Activated CD4-positive, alpha-beta T cell treated with anti-CD3 and anti-CD28 coated beads, Interleukin-10, Interleukin-2, amounts not matched to agents 100 ng/mL and 50 ng/mL, durations not matched to agents 16 hours and 8 hours (primary cell): ENCODE data around the gene TP53BP2.
"Not testable (repeated sequence)": the region's sequence is repeated elsewhere in the genome, so short reads cannot be mapped to it uniquely, and the experiment has no call there.

Experiments
- DNase-seq: peaks from one replicate; pipeline ENCODE4 v3.0.0-alpha.2; 2020

Gene TP53BP2

DNA sequence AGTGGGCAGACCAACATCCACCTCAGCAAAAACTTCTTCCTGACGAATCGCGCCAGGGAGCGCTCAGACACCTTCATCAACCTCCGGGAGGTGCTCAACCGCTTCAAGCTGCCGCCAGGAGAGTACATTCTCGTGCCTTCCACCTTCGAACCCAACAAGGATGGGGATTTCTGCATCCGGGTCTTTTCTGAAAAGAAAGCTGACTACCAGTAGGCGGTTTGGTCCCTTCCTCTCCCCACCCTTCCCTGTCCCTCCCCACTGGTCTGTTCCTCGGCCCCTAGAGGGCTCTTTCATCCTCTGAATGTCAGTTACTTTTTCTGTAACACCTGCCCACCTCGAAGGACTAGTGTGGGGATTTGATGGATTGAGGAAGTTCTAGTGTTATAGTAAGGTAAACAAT is 86.5 kb downstream of the TP53BP2 start:
- DNase-seq, result no peak

DNA sequence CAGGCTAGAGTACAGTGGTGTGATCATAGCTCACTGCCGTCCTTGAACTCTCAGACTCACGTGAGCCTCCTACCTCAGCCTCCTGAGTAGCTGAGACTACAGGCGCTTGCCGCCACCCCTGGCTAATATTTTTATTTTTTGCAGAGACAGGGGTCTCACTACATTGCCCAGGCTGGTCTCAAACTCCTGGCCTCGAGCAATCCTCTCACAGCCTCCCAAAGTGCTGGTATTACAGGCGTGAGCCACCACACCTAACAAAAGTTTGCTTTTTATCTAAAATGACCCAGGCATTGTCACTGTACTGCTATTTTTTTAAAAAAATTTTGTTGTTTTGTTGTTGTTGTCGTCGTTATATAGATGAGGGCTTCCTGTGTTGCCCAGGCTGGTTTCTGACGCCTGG is 87.0 kb downstream of the TP53BP2 start:
- no peak for DNase-seq

DNA sequence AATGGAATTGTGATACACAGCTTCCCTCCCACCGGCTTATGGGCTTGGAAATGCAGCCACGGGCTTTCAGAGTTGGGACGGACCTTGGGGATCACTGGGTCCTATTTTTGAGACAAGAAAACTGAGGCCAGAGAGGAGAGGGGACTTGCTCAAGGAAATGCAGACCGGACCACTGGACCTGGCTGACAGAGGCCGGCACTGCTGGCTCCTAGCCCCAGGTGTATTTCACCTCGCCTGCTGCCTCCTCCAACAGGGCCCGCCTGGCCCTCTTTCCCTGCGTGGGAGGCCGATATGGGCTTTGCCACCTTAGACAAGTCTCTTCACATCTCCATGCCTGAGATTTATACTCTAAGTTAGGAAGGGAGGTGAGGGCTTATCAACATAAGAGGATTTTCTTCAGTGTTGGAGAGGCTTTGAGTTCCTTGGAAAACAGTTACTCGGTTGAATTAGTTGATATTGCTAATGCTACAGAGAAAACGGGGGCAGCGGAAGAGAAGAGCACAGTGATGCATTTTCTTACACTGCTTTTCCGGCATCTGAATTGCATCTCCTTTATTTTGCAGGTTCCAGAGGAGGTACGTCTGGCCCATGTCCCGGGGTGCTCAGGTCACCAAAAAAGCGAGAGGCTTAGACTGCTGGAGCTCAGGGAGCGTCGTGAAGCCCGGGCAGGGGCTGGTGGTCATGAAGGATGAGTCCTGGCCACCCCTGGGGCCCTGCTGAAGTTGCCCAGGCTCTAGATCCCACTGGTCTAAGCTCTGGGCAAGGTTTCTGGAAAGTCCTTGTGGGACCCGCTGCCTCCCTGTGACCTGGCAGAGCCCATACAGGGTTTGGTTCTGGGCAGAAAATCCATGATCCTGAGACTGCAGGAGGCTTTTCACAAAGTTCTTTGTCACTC is 88.7 kb downstream of the TP53BP2 start:
- DNase-seq, result no peak

DNA sequence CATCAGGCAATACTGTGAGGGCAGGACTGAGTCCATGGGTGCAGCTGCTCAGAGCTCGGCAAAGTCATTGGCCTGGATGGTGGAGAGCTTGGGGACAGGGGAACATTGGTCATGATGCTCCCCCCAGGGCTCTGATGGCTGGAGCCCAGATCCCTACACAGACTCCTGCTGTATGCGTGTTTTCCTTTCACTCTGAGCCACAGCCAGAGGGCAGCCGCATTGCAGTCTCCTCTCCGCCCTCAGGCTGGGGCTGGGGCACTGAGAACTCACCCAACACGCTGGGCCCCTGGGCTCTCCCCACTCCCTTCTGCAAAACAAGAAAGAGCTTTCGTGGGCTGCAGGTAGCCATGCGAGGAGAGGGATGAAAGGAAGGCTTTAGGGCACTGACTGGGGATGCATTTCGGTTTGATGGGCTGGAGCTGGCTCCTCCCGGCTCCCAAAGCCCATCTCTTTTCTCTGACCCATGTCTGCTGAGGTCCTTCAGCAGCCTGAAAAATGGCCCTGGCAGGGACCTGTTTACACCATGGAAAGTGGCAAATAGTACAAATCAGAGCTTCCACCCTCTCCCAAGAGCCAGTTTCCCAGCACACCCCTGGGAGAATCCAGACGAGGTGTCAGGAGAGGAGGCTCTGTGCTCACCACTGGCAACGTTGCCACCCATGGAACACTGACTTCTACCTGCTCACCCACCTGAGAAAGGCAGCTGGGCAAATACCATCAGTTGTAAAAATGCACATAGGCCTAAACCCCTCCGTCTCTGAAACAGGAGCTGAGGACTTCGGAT is 89.6 kb downstream of the TP53BP2 start:
- DNase-seq, result no peak

DNA sequence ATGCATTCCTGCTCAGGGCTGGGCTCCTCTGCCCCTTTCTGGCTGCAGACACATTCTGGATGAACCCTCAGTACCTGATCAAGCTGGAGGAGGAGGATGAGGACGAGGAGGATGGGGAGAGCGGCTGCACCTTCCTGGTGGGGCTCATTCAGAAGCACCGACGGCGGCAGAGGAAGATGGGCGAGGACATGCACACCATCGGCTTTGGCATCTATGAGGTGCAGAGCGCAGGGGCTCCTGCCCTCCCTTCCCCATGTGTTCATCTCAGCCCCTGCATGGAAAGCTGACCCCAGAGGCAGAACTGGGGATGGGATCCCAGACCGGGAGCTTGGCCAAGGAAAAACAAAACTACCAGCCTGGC is 90.3 kb downstream of the TP53BP2 start:
- DNase-seq, result no peak

DNA sequence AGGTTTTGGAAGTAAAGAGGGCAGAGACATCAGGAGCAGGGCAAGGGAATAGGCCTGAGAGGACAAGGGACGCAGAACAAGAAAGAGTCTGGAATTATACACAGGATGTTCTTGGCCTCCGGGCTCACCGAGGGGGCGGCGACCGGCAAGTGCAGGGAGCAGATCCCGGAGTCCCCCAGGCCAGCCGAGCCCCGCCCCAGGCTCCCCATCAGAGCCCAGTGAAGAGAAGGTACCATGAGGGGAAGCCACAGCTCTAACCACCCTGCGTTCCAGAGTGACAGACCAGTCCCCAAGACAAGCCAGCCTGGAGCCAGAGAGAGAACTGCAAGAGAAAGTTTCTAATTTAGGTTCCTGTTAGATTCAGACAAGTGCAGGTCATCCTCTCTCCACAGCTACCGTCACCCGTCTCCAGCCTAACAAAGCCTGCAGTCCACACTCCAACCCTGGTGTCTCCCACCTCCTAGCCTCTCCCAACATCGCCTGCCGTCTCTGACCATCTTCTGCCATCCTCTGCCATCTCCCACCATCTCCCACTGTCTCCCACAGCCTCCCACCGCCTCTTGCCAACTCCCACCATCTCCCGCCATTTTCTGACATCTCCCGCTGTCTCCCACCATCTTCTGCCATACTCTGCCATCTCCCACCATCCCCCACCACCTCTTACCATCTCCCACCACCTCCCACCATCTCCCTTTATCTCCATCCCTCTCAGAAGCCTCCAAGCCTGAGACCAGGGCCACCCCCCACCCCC is 90.9 kb downstream of the TP53BP2 start:
- no peak for DNase-seq

DNA sequence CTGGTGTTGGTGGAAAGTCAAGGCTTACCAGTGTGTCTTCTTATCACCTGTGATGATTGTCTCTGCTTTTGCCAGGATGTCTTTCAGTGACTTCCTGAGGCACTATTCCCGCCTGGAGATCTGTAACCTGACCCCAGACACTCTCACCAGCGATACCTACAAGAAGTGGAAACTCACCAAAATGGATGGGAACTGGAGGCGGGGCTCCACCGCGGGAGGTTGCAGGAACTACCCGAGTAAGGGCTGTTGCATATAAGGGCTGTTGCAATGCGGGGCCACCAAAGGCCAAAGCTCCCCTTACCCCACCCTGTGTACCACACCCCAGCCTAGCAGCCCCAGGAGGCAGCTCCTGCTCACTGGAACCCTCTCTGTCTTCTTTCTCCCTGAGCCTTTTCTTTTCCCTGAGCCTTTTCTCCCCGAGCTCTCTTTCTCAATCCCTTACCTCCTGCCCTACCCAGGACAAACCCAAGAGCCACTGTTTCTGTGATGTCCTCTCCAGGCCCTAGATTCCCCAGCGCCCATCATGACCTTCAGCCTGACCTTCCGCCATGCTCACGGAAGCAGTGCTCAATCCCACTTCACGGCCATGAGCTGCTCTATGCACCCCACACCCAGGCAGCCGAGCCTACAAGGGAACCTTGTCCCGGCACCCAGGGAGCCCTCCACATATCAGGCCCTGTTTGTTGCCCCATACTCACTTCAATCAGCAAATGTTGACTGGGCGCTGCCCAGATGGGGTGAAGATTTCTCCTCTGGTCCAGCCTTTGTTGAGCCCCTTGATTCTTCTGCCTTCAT is 92.8 kb downstream of the TP53BP2 start:
- DNase-seq, result no peak

DNA sequence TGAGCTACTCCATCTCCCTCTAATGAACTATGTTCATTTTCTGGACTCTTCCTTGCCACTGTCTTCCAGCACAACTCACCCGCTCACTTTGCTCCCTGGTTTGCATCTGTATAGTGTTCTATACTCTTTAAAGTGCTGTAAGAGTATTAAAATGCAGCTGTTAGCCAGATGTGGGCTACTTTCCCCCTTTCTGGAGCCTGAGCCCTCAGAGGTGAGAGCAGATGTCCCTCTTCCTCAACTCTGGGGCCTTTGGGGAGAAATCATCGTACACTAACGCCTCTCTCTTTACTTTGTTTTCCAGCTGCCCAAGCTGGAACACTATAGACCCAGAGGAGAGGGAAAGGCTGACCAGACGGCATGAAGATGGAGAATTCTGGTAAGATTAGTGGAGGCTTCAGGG is 94.1 kb downstream of the TP53BP2 start:
- no peak for DNase-seq

DNA sequence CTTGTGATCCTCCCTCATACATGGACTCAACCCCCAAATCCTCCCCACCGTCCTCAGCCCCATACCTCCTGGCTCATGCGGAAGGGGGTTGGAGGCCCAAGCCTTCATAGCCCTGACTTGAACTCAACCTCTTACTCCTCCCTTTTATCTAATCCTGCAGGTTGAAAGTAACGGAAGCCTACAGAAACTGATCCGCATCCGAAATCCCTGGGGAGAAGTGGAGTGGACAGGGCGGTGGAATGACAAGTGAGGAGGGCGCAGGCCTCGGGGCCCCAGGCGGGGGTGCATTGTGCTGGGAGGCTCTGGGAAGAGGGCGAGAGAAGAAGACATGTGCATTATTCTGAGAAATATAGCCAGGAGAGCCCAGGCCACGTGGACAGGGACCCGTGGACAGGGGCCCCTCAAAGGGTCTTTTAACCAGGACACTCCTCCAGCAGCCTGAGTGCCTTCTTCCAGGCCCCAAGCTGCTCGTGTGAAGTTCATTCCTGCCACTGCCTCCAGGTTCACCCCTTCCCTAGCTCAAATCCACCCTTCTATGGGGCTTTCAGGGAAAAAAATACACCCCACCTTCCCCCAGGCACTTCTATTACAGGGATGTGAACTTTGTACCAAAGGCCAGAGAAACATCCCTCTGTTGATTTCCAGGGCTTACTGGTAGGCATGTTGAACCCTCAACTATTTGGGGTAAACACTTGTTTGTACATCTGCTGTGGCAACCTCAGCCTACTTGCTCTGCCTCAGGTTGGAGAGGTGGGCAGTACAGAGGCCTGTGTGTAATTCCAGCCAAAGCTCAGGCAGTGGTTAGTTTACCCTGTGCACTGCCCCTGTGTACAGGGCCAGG is 94.8 kb downstream of the TP53BP2 start:
- DNase-seq, result no peak

DNA sequence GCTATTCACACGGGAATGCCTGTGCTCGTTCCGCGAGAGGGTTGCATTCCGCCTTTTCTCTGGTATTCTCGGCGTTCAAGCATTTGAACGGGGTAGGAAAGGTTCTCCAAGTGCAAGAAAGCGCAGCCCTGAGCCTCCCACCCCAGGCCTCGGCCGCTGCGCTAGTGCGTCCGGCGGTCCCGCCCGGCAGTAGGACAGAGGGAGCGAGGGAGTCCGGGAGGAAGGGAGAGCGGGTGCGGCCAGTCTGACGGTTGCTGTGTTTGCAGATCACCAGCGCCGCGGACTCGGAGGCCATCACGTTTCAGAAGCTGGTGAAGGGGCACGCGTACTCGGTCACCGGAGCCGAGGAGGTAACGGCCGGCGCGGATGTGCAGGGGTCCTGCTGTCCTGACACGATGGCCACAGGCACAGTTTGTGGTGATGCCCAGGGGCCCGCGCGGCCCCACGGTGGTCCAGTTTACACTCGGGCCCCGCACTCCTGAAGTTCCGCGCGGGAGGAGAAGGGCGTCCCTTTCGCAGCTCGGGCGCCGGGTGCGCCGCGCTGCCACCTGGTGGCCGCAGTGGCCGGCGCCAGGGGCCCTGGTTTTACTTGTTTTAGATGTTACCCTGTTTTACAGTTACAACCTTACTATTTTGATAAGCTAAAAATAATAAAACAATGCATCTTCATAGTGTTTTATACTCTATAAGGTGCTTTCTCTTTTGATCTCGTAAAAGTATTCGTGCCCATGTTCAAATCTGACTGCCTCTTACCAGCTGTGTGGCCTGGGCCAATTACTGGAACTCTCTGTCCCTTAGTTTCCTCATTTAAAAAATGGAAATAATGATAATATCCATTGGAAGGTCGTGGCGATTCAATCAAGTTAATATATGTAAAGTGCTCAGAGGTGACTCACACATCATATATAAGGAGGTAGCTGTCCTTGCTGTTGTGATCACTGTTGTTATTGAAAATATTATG is 96.7 kb downstream of the TP53BP2 start:
- peak; percentile 69 for DNase-seq

DNA sequence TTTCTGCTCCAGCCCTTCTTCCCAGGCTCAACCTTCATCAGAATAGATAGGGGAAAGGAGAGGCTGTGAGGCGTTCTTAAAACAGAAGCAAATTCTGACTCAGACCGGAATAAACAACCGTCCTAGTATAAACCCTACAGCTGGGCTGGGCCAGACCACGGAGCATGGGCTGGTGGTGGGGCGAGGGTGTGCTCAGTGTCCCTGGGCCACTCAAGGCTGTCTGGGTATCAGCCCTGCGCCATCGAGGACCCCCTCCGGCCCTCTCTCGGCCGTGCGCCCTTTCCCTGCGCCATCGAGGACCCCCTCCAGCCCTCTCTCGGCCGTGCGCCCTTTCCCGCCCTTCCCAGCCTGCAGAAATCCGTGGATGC is 97.4 kb downstream of the TP53BP2 start:
- peak; percentile 78 for DNase-seq

DNA sequence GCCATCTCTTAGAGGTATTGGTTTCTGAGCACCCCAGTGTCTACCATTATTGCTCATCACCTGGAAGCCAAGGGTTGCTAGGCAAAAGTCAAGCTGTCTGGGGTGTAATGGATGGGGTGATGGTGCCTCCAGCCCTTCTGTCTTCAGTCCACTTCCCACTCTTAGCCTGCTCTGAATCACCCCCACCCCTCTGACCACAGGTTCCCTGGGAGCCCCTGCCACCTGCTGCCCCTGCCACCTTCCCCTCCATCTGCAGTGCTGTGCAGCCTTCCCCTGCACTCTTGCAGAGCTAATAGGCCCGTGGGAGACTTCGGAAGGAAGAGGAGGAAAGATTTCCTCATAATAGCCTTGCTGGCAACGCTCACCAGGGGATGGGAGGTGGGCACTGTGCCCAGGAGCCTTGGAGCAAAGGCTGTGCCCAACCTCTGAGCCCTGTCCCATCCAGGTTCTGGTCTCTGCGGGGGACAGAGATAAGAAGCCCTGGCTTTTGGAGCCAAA is 97.9 kb downstream of the TP53BP2 start:
- peak; percentile 64 for DNase-seq

DNA sequence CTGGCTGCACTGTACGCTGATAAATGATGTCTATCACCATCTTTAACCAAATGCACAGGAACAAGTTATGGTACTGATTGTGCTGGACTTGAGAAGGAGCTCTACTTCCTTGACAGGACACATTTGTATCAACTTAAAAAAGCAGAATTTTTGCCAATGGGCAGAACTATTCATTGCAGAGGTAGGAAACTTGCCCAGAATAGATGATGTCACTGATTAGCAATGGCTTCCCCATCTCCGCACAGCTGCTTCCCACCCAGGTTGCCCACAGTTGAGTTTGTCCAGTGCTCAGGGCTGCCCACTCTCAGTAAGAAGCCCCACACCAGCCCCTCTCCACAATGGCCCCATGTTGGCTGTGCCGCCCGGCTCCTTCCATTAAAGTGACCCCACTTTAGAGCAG is 100.0 kb downstream of the TP53BP2 start:
- no peak for DNase-seq

DNA sequence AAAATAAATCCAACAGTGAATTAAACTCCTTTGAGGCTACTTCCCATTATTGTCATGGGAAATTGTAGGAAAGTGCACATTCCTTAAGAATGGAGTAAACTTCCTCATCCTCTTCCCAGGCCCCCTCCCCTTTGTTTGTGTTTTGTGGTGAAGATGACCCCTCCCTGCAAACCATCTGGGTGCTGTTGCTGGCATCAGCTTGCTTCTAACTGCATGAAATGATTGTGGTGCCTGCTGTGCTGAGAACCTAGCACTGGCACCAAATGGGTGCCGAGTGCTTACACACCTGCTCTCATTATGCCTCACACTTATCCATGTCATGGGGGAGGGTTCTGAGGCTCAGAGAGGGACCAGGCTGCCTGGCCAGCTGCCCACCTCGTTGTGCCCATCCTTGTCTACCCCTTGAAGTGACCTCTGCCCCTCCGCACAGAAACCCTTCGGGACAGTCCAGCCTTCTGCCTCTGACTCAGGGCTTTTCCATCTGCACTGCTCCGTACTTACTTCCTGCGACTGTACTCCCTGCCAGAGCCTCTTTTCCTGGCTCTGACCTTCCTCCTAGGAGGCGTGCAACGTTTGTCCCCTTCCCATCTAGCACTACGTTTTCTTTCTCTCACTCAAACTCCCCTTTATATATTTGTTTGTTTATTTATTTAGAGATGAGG is 102.8 kb downstream of the TP53BP2 start:
- no peak for DNase-seq

DNA sequence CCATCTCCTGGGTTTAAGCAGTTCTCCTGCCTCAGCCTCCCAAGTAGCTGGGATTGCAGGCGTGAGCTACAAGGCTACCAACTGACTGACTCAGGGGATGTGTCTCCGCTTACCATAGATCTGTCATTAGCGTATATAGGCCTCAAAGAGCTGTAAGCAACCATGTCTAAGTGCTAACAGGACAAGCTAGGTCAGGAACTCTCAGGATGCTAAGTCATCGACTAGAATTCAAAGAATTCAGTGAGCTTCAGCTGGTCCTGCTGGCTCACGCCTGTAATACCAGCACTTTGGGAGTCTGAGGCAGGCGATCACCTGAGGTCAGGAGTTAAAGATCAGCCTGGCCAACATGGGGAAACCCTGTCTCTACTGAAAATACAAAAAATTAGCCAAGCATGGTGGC is 103.9 kb downstream of the TP53BP2 start:
- DNase-seq, result no peak

DNA sequence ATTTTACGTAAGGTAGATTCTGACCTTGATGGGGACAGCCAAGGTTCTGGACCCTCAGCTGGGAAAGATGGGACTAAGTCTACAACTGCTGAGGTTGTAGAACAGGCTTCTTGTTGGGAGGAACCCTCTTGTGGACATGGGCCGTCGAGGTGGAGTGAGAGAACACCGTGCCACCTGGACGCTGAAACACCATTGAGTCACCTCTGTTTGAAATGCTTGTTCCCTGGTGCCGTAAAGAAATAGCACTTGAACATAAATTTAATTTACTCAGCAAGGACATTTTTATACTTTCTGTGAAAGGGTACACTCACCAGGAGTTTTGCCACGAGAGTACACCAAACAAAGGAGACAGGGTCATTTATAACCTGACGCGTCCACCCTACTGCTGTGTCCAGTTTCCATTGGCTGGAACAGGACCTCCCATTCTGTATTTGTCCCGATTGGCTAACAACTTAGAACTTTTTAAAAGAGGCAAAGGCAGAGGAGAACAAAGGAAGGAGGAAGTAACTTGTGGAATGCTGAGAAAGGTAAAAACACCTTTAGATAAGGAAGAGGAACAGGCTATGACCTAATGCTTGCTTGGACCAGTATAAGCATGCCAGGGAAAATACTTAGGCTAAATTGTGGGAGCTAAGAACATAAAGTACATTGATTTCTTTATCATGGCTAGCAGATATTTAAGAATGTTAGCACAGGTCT is 105.6 kb downstream of the TP53BP2 start:
- DNase-seq, result not testable (repeated sequence)

DNA sequence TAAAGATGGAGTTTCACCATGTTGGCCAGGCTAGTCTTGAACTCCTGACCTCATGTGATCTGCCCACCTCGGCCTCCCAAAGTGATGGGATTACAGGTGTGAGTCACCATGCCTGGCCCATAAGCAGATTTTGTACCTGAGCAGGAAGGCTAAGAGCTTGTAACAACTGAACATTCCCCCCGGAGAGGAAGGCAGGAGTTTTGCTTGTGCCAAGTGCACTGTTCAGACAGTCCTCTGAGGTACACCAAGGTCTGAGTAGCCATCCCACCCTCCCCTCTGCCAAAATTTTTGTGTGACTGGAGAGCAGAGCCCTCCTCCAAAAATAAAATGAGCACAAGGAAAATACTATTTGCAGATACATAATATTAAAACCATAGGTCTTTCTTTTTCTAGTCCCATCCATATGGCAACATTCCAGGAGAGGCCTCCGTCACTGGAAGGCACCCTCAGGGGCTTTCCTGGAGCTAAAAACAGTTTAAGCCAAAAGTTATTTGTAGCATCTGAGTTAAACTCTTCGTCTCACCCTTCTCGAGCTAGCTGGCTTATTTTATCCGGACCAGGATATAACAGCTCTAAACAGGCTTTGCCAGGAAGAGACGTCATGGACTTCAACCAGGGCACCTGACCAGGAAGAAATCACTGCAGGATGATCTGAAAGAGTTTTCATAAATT is 106.2 kb downstream of the TP53BP2 start:
- DNase-seq, result no peak
